GM12891 (cell line): ENCODE measurements around the gene HMGB1.
"Not testable (repeated sequence)": the region's sequence is repeated elsewhere in the genome, so short reads cannot be mapped to it uniquely, and the experiment has no call there.

ENCODE experiments used
- PAX5 ChIP-seq: IDR thresholded peaks from 2 replicates; pipeline ENCODE4 v1.6.1; 2011; ENCODE audit warnings: low read length, moderate library complexity, mild to moderate bottlenecking; ENCODE audit not compliant: insufficient read depth, severe bottlenecking
- POLR2A ChIP-seq: IDR thresholded peaks from 2 replicates; pipeline ENCODE4 v1.6.1; 2011; ENCODE audit warnings: low read depth, low read length, control low read depth
- POLR2AphosphoS5 ChIP-seq: IDR thresholded peaks from 2 replicates; pipeline ENCODE4 v1.6.1; 2011; ENCODE audit warnings: low read depth, low read length, control low read depth
- POU2F2 ChIP-seq: IDR thresholded peaks from 2 replicates; pipeline ENCODE4 v1.6.1; 2011; ENCODE audit warnings: low read depth, mild to moderate bottlenecking, control low read depth, low read length, moderate library complexity
- SPI1 ChIP-seq: IDR thresholded peaks from 2 replicates; pipeline ENCODE4 v1.6.1; 2011; ENCODE audit warnings: low read depth, low read length, control low read depth
- TAF1 ChIP-seq: IDR thresholded peaks from 2 replicates; pipeline ENCODE4 v1.6.1; 2011; ENCODE audit warnings: low read depth, low read length, control low read depth

GRCh38 chr13:30451476-30451875 lies 14.3 kb downstream of the HMGB1 start:
- TF ChIP-seq POLR2A, POLR2AphosphoS5, SPI1, TAF1, PAX5, POU2F2: not testable (repeated sequence)
